ENCODE measurements around the gene AVPR2.

DNA sequence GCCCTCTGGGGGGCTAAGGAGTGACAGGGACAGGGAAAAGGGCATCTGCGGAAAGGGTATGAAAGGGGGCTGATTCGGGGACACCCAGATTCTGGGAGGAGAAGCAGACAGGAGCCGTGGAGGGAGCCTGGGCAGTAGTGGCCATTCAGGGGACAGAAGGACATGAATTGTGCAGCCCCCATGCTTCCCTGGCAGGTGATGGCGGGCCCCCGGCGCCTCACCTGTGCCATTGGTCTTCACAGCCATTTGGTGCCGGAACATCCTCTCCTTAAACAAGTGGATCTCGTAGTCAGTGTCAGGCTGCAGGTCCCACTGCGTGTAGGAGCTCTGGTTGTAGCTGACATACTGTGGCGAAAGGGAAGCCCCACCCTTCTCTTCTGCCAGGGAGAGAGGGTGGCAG is 40.4 kb upstream of the AVPR2 start:
- TF ChIP-seq ZBTB7A (IDR thresholded peaks at IDR 0.05; ENCODE audit: low read depth) (no peak), REST (IDR thresholded peaks at IDR 0.05; ENCODE audit: low read depth) (no peak), TEAD4 (IDR thresholded peaks at IDR 0.05) (no peak), MAX (IDR thresholded peaks at IDR 0.05) (no peak), CEBPB (IDR thresholded peaks at IDR 0.05) (no peak), CREB1 (IDR thresholded peaks at IDR 0.05; ENCODE audit: low read depth) (no peak)
- TF ChIP-seq, protein P1, sequence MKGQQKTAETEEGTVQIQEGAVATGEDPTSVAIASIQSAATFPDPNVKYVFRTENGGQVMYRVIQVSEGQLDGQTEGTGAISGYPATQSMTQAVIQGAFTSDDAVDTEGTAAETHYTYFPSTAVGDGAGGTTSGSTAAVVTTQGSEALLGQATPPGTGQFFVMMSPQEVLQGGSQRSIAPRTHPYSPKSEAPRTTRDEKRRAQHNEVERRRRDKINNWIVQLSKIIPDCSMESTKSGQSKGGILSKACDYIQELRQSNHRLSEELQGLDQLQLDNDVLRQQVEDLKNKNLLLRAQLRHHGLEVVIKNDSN (IDR thresholded peaks at IDR 0.05), result no peak

Measured in Ishikawa (cell line).